Upper lobe of left lung (tissue), 6 donors: Measurements from ENCODE around the gene RBM18. TPM values are rescaled to one million over a fixed set of nuclear protein-coding genes. Genes with fewer than 3 reads are reported as not detected.
A peak's percentile ranks its signal among the peaks of the same experiment; 100 is the strongest.

Experiments used
- ATAC-seq, 2 donors: fragments of 200-7000 bp; cut with Tn5 transposase; one replicate each; pipeline ENCODE4 v1.9.1; 2022; ENCODE audit warnings: mild to moderate bottlenecking in 2 of 2, moderate library complexity in 2 of 2; ENCODE audit not compliant: low FRiP score in 2 of 2
- DNase-seq, 2 donors: peaks; one replicate each; pipeline ENCODE4 v3.0.0-alpha.2; 2019 to 2020
- H3K27ac ChIP-seq, 4 donors: fragments of 200-600 bp; sonication (generic); one replicate each; pipeline ENCODE4 v1.5.1; 2016 to 2019
- H3K27me3 ChIP-seq, 4 donors: fragments of 200-600 bp; sonication (generic); one replicate each; pipeline ENCODE4 v1.5.1; 2017 to 2019
- H3K36me3 ChIP-seq, 4 donors: fragments of 200-600 bp; sonication (generic); one replicate each; pipeline ENCODE4 v1.5.1; 2016 to 2019
- H3K4me1 ChIP-seq, 4 donors: fragments of 200-600 bp; sonication (generic); one replicate each; pipeline ENCODE4 v1.5.1; 2018 to 2019
- H3K4me3 ChIP-seq, 4 donors: fragments of 200-600 bp; sonication (generic); one replicate each; pipeline ENCODE4 v1.5.1; 2017 to 2019; ENCODE audit warnings: mild to moderate bottlenecking in 2 of 4, moderate library complexity in 1 of 4
- H3K9me3 ChIP-seq, 4 donors: fragments of 200-600 bp; sonication (generic); one replicate each; pipeline ENCODE4 v1.5.1; 2018 to 2019
- EP300 ChIP-seq, 4 donors: sonication (generic); formaldehyde crosslinking; IDR thresholded peaks; one replicate each; pipeline ENCODE4 v1.5.1; 2017; ENCODE audit warnings: antibody characterized with exemption in 4 of 4, control low read depth in 2 of 4
- POLR2A ChIP-seq, 4 donors: fragments of 450-650 bp; IDR thresholded peaks; one replicate each; pipeline ENCODE4 v1.5.1; 2016 to 2017; ENCODE audit warnings: antibody characterized with exemption in 4 of 4, mild to moderate bottlenecking in 2 of 4
- POLR2AphosphoS5 ChIP-seq, 2 donors: sonication (generic); formaldehyde crosslinking; IDR thresholded peaks; one replicate each; pipeline ENCODE4 v1.5.1; 2017; ENCODE audit warnings: antibody characterized with exemption in 2 of 2
- WGBS, 2 donors: methylation state at CpG; one replicate each; pipeline ENCODE4 v1.1.5; 2017 to 2018; 5-methylcytosine and 5-hydroxymethylcytosine counted together
- total RNA-seq, 6 donors: library from RNA; depleted of rRNA in 4 of 6; stranded (reverse); fragments of >200 nt in 4 of 6; gene quantifications; one replicate each; pipeline versions ENCODE4 v1.1.0 to v1.2.1, GENCODE V29; 2016 to 2021
- TF ChIP-seq, protein P1 (sequence below), 6 experiments: fragments of 450-650 bp in 4 of 6; fragments of 200-600 bp in 2 of 6; sonication (generic) in 2 of 6; IDR thresholded peaks; one replicate each; pipeline ENCODE4 v1.5.1; 2016 to 2019; ENCODE audit warnings: antibody characterized with exemption in 6 of 6
- donor health status: DM: no; HTN: no; CAD: no; lungs with moderate emphysema.
- donor health status: DM: no; HTN: yes; CAD: no; lungs with severe emphysema.

Gene RBM18
- total RNA-seq, 6 donors from 2014 or later, result 3.0 to 19.9 (median 11.8) TPM

DNA sequence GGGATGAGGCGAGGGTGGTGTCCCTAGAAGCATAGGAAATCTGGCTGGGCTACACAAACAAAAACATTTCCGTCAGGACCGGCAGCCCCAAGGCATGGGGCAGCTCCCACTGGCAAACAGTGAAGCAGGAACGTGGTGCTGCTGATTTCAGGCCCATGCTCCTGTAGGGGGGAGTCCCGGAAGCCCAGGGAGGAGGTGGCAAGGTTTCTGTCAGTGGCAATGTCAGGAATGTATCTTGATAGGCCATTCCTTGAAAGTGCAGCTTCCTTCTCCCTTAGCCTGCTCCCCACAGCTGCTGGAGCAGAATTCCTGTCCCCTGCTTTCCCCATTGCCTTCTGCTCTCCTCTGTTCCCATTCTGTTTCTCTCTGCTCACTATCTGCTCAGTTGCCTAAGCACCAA, 42.4 kb upstream of the RBM18 start:
- peak in 1 of 2 donors; percentile 28 for DNase-seq
- H3K9me3 ChIP-seq, result no peaks in the 10 kb centered on the region
- 66 to 67% methylated on average over 2 to 5 of the region's 5 CpGs for WGBS, 2 donors
- H3K27me3 ChIP-seq, result no peaks in the 10 kb centered on the region
- H3K36me3 ChIP-seq, result peaks cover 0 to 4% (median 2%) of the 10 kb centered on the region in 4 donors
- TF ChIP-seq POLR2A (IDR thresholded peaks at IDR 0.05) (no peak), POLR2AphosphoS5 (IDR thresholded peaks at IDR 0.05) (peak; percentile 47 to 79)
- H3K4me3 ChIP-seq, result no peak overlapping the region
- peaks cover 5 to 31% (median 11%) of the 10 kb centered on the region in 4 donors for H3K4me1 ChIP-seq
- ATAC-seq, result peak in 1 of 2 donors; percentile 47
- H3K27ac ChIP-seq, result peak overlapping the region in 3 of 4 donors; percentile 23 to 53 (median 51)

DNA sequence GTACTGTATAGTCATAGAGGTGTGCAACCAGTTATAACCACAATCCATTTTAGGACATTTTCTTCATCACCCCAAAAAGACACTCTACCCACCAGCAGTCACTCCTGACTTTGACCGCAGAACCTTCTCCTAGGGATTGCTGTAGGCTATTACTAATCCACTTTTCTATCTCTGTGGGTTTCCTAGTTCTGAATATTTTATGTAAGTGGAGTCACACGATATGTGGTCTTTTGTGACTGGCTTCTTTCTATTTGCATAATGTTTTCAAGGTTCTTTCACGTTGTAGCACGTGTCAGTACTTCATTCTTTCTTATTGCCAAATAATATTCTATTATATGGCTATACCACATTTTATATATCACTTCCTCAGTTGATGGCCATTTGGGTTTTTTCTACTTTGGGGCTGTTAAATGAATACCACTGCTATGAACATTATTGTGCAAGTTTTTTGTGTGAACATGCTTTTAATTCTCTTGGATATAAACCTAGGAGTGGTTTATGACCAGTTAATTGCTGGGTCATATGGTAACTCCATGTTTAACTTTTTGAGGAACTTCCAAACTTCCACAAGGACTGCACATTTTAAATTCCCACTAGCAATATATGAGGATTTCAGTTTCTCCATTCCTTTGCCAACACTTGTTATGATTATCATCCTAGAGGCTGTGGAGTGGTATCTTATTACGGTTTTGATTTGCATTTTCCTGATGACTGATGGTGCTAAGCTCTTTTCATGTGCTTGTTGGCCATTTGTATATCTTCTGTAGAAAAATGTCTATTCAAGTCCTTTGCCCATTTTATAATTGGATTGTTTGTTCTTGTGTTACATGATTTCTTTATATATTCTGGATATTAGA, 37.8 kb upstream of the RBM18 start:
- 92 to 95% methylated on average over 5 of the region's 5 CpGs for WGBS, 2 donors
- ATAC-seq, result no peak
- Histone ChIP-seq H3K27me3 (no peaks in the 10 kb centered on the region), H3K27ac (no peak overlapping the region), H3K9me3 (no peaks in the 10 kb centered on the region), H3K36me3 (peaks cover 0 to 24% (median 2%) of the 10 kb centered on the region in 4 donors), H3K4me1 (peaks cover 3 to 15% (median 5%) of the 10 kb centered on the region in 4 donors), H3K4me3 (no peak overlapping the region)
- TF ChIP-seq, protein P1, sequence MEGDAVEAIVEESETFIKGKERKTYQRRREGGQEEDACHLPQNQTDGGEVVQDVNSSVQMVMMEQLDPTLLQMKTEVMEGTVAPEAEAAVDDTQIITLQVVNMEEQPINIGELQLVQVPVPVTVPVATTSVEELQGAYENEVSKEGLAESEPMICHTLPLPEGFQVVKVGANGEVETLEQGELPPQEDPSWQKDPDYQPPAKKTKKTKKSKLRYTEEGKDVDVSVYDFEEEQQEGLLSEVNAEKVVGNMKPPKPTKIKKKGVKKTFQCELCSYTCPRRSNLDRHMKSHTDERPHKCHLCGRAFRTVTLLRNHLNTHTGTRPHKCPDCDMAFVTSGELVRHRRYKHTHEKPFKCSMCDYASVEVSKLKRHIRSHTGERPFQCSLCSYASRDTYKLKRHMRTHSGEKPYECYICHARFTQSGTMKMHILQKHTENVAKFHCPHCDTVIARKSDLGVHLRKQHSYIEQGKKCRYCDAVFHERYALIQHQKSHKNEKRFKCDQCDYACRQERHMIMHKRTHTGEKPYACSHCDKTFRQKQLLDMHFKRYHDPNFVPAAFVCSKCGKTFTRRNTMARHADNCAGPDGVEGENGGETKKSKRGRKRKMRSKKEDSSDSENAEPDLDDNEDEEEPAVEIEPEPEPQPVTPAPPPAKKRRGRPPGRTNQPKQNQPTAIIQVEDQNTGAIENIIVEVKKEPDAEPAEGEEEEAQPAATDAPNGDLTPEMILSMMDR (IDR thresholded peaks at IDR 0.05), result no peak
- no peak for TF ChIP-seq POLR2AphosphoS5 (IDR thresholded peaks at IDR 0.05)
- DNase-seq, result no peak

DNA sequence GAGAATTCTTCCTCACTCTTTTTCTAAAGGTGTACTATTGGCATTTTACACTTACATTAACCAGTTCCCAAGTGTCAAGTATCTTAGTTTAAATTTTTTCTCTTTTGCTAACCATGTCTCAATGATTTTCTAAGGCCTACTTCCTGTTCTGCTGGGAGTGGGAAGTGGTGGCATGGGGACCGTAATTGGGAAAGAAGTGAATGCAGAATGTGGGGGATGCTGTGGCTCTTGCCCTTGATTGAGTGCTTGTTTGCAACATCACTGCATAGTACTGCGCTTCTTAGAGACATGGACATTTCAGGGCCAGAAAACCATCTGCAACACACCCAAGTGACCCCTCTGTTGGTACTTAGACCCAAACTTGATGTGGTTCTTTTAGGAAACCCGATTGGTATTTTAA, 32.9 kb upstream of the RBM18 start:
- H3K36me3 ChIP-seq, result peaks cover 0 to 67% (median 7%) of the 10 kb centered on the region in 4 donors
- no peaks in the 10 kb centered on the region for H3K4me1 ChIP-seq
- TF ChIP-seq POLR2AphosphoS5 (IDR thresholded peaks at IDR 0.05), result no peak
- TF ChIP-seq, protein P1 (IDR thresholded peaks at IDR 0.05), result no peak
- no peak for ATAC-seq
- no peak for DNase-seq
- no peaks in the 10 kb centered on the region for H3K27me3 ChIP-seq
- H3K27ac ChIP-seq, result no peak overlapping the region
- no peak overlapping the region for H3K4me3 ChIP-seq
- no peaks in the 10 kb centered on the region for H3K9me3 ChIP-seq
- 80 to 88% methylated on average over 3 of the region's 3 CpGs for WGBS, 2 donors

DNA sequence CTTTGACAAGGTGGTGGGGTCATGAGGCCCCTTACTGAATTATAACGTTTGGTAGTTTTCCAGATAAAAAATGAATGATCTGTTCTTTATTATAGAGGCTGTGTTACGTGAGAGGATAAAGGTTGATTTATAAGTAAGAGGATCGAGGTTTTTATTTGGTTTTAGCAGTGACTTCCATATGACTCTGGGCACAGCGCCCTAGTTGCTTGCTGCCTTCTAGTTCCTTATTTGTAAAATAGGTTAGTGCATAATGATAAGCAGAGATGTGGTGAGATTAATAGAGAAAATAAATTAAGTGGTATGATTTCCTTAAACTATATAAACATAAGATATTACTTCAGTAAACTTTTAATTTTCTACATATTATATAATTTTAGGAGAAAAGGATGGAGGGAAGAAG, 29.9 kb upstream of the RBM18 start:
- Histone ChIP-seq H3K27ac (no peak overlapping the region), H3K4me1 (no peaks in the 10 kb centered on the region), H3K27me3 (no peaks in the 10 kb centered on the region), H3K36me3 (peaks cover 5 to 68% (median 13%) of the 10 kb centered on the region in 4 donors), H3K9me3 (no peaks in the 10 kb centered on the region), H3K4me3 (no peak overlapping the region)
- no peak for ATAC-seq
- no peak for DNase-seq
- TF ChIP-seq POLR2A (IDR thresholded peaks at IDR 0.05) (no peak), EP300 (IDR thresholded peaks at IDR 0.05) (no peak), POLR2AphosphoS5 (IDR thresholded peaks at IDR 0.05) (no peak)
- TF ChIP-seq, protein P1 (IDR thresholded peaks at IDR 0.05), result no peak
- WGBS, 2 donors, result 75% methylated on average over 4 of the region's 4 CpGs

DNA sequence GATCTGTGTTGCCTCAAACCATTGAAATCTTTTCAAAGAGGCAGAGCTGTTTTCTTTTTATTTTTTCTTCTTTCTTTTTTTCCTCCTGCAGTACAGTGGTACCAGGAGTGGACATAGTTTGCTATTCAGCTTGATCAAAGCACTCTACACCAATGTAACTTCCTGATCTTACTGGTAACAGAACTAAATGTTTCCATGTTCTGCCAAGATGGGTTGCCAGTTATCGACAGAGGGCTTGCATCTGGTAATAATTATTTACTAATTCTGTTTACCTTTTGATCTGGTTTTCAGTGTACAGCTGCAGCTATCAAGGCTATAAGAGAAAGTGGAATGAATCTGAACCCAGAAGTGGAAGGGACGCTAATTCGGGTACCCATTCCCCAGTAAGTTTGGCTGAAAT, 26.8 kb upstream of the RBM18 start:
- H3K27me3 ChIP-seq, result no peaks in the 10 kb centered on the region
- 87 to 94% methylated on average over 3 of the region's 3 CpGs for WGBS, 2 donors
- H3K4me1 ChIP-seq, result peaks cover 0 to 9% (median 2%) of the 10 kb centered on the region in 4 donors
- H3K27ac ChIP-seq, result no peak overlapping the region
- no peaks in the 10 kb centered on the region for H3K9me3 ChIP-seq
- TF ChIP-seq EP300 (IDR thresholded peaks at IDR 0.05), result no peak
- no peak for TF ChIP-seq POLR2AphosphoS5 (IDR thresholded peaks at IDR 0.05)
- TF ChIP-seq, protein P1 (IDR thresholded peaks at IDR 0.05), result no peak
- TF ChIP-seq POLR2A (IDR thresholded peaks at IDR 0.05), result no peak
- H3K36me3 ChIP-seq, result peaks cover 5 to 59% (median 14%) of the 10 kb centered on the region in 4 donors
- ATAC-seq (no peak), DNase-seq (no peak)
- no peak overlapping the region for H3K4me3 ChIP-seq
